B cell (primary cell): ENCODE results near the gene PHC3. TPM values are rescaled to one million over a fixed set of nuclear protein-coding genes. Genes with fewer than 3 reads are reported as not detected.
"Not testable (repeated sequence)": the region's sequence is repeated elsewhere in the genome, so short reads cannot be mapped to it uniquely, and the experiment has no call there.

Experiments used
- ATAC-seq: fragments of 200-7000 bp; cut with Tn5 transposase; one replicate; pipeline ENCODE4 v1.10.0; 2021; ENCODE audit warnings: low read depth, mild to moderate bottlenecking, moderate number of reproducible peaks, moderate library complexity
- CTCF ChIA-PET: fragments of 350-600 bp; sonication (Branson Sonifier 250); formaldehyde crosslinking; loops from one replicate; lab custom pipeline; 2021; ENCODE audit warnings: antibody characterized with exemption, inconsistent platforms; lab: Charles Lee
- POLR2A ChIA-PET: fragments of 350-600 bp; sonication (Branson Sonifier 250); formaldehyde crosslinking; loops from one replicate; lab custom pipeline; 2021; ENCODE audit warnings: antibody characterized with exemption; lab: Charles Lee
- DNase-seq: peaks from one replicate; pipeline ENCODE4 v3.0.0; 2013
- H2AFZ ChIP-seq: 2 replicates; pipeline ENCODE4 v1.6.1; 2012; ENCODE audit warnings: mild to moderate bottlenecking, low read depth, low read length; ENCODE audit not compliant: insufficient read depth, poor library complexity, severe bottlenecking
- H3K27ac ChIP-seq, 2 donors: 1 replicate in 1 of 2; 2 replicates in 1 of 2; pipeline ENCODE4 v1.5.1; 2012 to 2013; ENCODE audit warnings: low read length in 2 of 2, mild to moderate bottlenecking in 2 of 2, moderate library complexity in 1 of 2
- H3K27me3 ChIP-seq, 4 experiments: fragments of 200-600 bp in 1 of 4; sonication (generic) in 1 of 4; replicated peaks in 1 of 4; 1 replicate in 2 of 4; 2 replicates in 2 of 4; pipeline versions ENCODE4 v1.6.1 to v1.7.0; 2013 to 2016; ENCODE audit warnings: low read length in 3 of 4, mild to moderate bottlenecking in 2 of 4, mixed read lengths in 1 of 4, moderate library complexity in 1 of 4; ENCODE audit not compliant: insufficient read depth in 4 of 4, control insufficient read depth in 3 of 4; ENCODE audit errors: control extremely low read depth in 1 of 4
- H3K36me3 ChIP-seq, 2 experiments: replicated peaks in 1 of 2; 1 replicate in 1 of 2; 2 replicates in 1 of 2; pipeline versions ENCODE4 v1.6.1 to v1.7.1; 2013; ENCODE audit warnings: low read length in 1 of 2; ENCODE audit not compliant: insufficient read depth in 2 of 2, control insufficient read depth in 1 of 2; ENCODE audit errors: control extremely low read depth in 1 of 2, extremely low read depth in 1 of 2
- H3K4me1 ChIP-seq, 2 donors: fragments of 200-600 bp in 1 of 2; sonication (generic) in 1 of 2; 1 replicate in 1 of 2; 2 replicates in 1 of 2; pipeline versions ENCODE4 v1.5.1 to v1.6.1; 2013 to 2017; ENCODE audit warnings: low read length in 2 of 2; ENCODE audit not compliant: control insufficient read depth in 2 of 2, insufficient read depth in 2 of 2
- H3K4me2 ChIP-seq: replicated peaks from 2 replicates; pipeline ENCODE3; 2012; ENCODE audit warnings: mild to moderate bottlenecking, low read depth, low read length; ENCODE audit not compliant: poor library complexity, severe bottlenecking
- H3K4me3 ChIP-seq, 5 experiments: fragments of 200-600 bp in 1 of 5; sonication (generic) in 1 of 5; 1 replicate in 3 of 5; 2 replicates in 2 of 5; pipeline versions ENCODE4 v1.5.1 to v1.7.0; 2011 to 2016; ENCODE audit warnings: low read length in 4 of 5, mild to moderate bottlenecking in 4 of 5, low read depth in 2 of 5, control low read depth in 1 of 5, moderate library complexity in 1 of 5; ENCODE audit not compliant: insufficient read depth in 1 of 5; ENCODE audit errors: control extremely low read depth in 1 of 5, extremely low read depth in 1 of 5
- H3K79me2 ChIP-seq: fragments of 200-600 bp; sonication (generic); one replicate; pipeline ENCODE4 v1.6.0; 2016; ENCODE audit warnings: low read length; ENCODE audit not compliant: control insufficient read depth, insufficient read depth
- H3K9ac ChIP-seq: fragments of 200-600 bp; sonication (generic); 2 replicates; pipeline ENCODE4 v1.6.1; 2017; ENCODE audit warnings: mild to moderate bottlenecking, low read length, moderate library complexity
- H3K9me3 ChIP-seq, 3 donors: one replicate each; pipeline versions ENCODE4 v1.6.1 to v1.7.1; 2013; ENCODE audit warnings: low read length in 2 of 3; ENCODE audit not compliant: control insufficient read depth in 2 of 3, insufficient read depth in 1 of 3; ENCODE audit errors: control extremely low read depth in 1 of 3
- H4K20me1 ChIP-seq: 2 replicates; pipeline ENCODE4 v1.6.0; 2012; ENCODE audit warnings: mild to moderate bottlenecking, low read length; ENCODE audit not compliant: insufficient read depth, control insufficient read depth, poor library complexity, severe bottlenecking
- H3K27ac Mint-ChIP-seq: one replicate; pipeline ENCODE4 v1.8.0; 2021; ENCODE audit warnings: mixed read lengths
- H3K27me3 Mint-ChIP-seq: one replicate; pipeline ENCODE4 v1.8.0; 2021; ENCODE audit warnings: mixed read lengths
- H3K4me1 Mint-ChIP-seq: one replicate; pipeline ENCODE4 v1.8.0; 2021; ENCODE audit warnings: mixed read lengths
- H3K4me3 Mint-ChIP-seq: one replicate; pipeline ENCODE4 v1.8.0; 2021; ENCODE audit warnings: mixed read lengths
- H3K9me3 Mint-ChIP-seq: one replicate; pipeline ENCODE4 v1.8.0; 2022; ENCODE audit warnings: mixed read lengths; ENCODE audit not compliant: insufficient read depth
- CTCF ChIP-seq: fragments of 200-600 bp; IDR thresholded peaks from one replicate; pipeline ENCODE4 v1.8.0; 2022; ENCODE audit warnings: antibody characterized with exemption, mild to moderate bottlenecking
- EZH2 ChIP-seq: IDR thresholded peaks from 2 replicates; pipeline ENCODE4 v1.6.1; 2012; ENCODE audit warnings: borderline replicate concordance, low read depth, mild to moderate bottlenecking, moderate library complexity, low read length; ENCODE audit not compliant: insufficient read depth, poor library complexity, severe bottlenecking
- WGBS: methylation state at CpG from one replicate; pipeline ENCODE4 v1.1.5; 2013; ENCODE audit warnings: missing lambda C conversion rate; ENCODE audit not compliant: insufficient coverage; 5-methylcytosine and 5-hydroxymethylcytosine counted together
- intact Hi-C: fragments of 100-400 bp; cut with micrococcal nuclease; formaldehyde crosslinking; loops from one replicate; pipeline ENCODE4 v1.10.0; 2022
- polyA plus RNA-seq: library from polyadenylated mRNA; depleted of rRNA; stranded (reverse); fragments of >200 nt; gene quantifications from 2 replicates; pipeline ENCODE4 v1.2.3, GENCODE V29; 2012
- total RNA-seq, 2 donors: library from RNA; stranded (reverse); fragments of 120-200 nt in 1 of 2; gene quantifications; 1 replicate in 1 of 2; 2 replicates in 1 of 2; pipeline versions ENCODE4 v1.2.3 to v1.2.4, GENCODE V29; 2013 to 2022

PHC3 gene
- total and polyA plus RNA-seq, 2 donors (not counting 1 experiment from before 2014, with no cell fraction given): 51.8 to 159 TPM

GRCh38 chr3:170207717-170208116 is 26.2 kb upstream of the PHC3 start:
- H3K4me3 Mint-ChIP-seq: no peak overlapping the region
- intact Hi-C loops: no loop called here
- no peak overlapping the region for H3K4me3 ChIP-seq
- no peak for ATAC-seq
- no peaks in the 10 kb centered on the region for H3K79me2 ChIP-seq
- TF ChIP-seq EZH2 (no peak), CTCF (no peak)
- H3K4me1 Mint-ChIP-seq: no peaks in the 10 kb centered on the region
- H3K27me3 ChIP-seq: peaks cover 0 to 15% (median 2%) of the 10 kb centered on the region in 4 experiments
- CTCF ChIA-PET: no interaction called here
- H3K27ac Mint-ChIP-seq: no peak overlapping the region
- no peak overlapping the region for H3K27ac ChIP-seq
- peaks cover 3% of the 10 kb centered on the region for H3K9me3 Mint-ChIP-seq
- no peak overlapping the region for H3K9ac ChIP-seq
- no peak for DNase-seq
- H3K27me3 Mint-ChIP-seq: peaks cover 29% of the 10 kb centered on the region
- H3K4me2 ChIP-seq: no peak overlapping the region
- no peaks in the 10 kb centered on the region for H3K36me3 ChIP-seq
- 74% methylated on average over 6 of the region's 6 CpGs for WGBS
- POLR2A ChIA-PET: no interaction called here
- H3K4me1 ChIP-seq: no peaks in the 10 kb centered on the region
- no peak overlapping the region for H2AFZ ChIP-seq
- peaks cover 0 to 8% (median 1%) of the 10 kb centered on the region in 3 donors for H3K9me3 ChIP-seq
- no peaks in the 10 kb centered on the region for H4K20me1 ChIP-seq

- H3K9ac ChIP-seq, ATAC-seq, H3K4me3 Mint-ChIP-seq, H3K4me1 ChIP-seq, H3K79me2 ChIP-seq, DNase-seq, H3K9me3 ChIP-seq, H3K27ac ChIP-seq, H3K27ac Mint-ChIP-seq, POLR2A ChIA-PET, H2AFZ ChIP-seq, H3K36me3 ChIP-seq, intact Hi-C loops, H3K4me3 ChIP-seq, H3K9me3 Mint-ChIP-seq, H3K4me2 ChIP-seq, H3K4me1 Mint-ChIP-seq, H4K20me1 ChIP-seq: not testable (repeated sequence)
- CTCF ChIA-PET: interaction anchor here (1.2 kb wide), 1 partner anchor 23 kb away, joined by 3 read pairs; no protein-coding TSS in a partner anchor
- 97% methylated on average over 7 of the region's 11 CpGs for WGBS
- peaks cover 0 to 15% (median 2%) of the 10 kb centered on the region in 4 experiments for H3K27me3 ChIP-seq
- peaks cover 24% of the 10 kb centered on the region for H3K27me3 Mint-ChIP-seq
Measured at GRCh38 chr3:170206164-170206762, 24.7 kb upstream of the PHC3 start.
